Measurements from ENCODE around the gene PDE1C. TPM values are rescaled to one million over a fixed set of nuclear protein-coding genes. Genes with fewer than 3 reads are reported as not detected.

PDE1C gene
- total and polyA plus RNA-seq, 2 of the 4 experiments (the other 2 are of a cell fraction), result 14.2 to 61.5 TPM

DNA sequence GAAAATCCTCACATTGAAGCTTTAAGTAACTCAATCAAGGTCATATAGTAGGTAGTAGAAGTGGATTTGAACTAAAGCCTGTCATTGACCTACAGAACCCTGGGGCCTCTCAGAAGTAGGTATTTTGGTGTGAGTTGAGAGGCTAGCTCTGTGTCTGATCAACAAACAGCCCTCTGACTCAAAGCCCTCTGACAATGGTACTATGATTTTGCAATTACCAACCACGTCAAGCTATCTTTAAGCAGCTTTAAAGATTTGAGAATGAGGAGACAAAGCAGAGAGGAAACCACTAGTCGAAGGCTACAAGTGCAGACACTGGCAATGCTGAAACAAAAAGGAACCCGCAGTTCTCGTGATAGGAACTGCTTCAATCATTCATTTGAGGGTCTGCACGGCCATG, 19.0 kb upstream of the PDE1C start:
- CTCF ChIA-PET, result no interaction called here
- no peak overlapping the region for H2BK20ac ChIP-seq (ENCODE audit: low read depth, low read length)

More for the DNA sequence above, 19.0 kb upstream of the PDE1C start:
- BruUV-seq (replicated peaks), result no TSS peak
- H4K20me1 ChIP-seq (ENCODE audit: insufficient read depth, low read length), result no peaks in the 10 kb centered on the region
- TF ChIP-seq USF2 (IDR thresholded peaks at IDR 0.05; ENCODE audit: low read depth, low read length), result no peak
- TF ChIP-seq CEBPB (IDR thresholded peaks at IDR 0.05; ENCODE audit: low read depth, low read length), result no peak
- no peak for TF ChIP-seq BHLHE40 (IDR thresholded peaks at IDR 0.05; ENCODE audit: low read depth, low read length)
- TF ChIP-seq NFE2L2 (IDR thresholded peaks at IDR 0.05; ENCODE audit: low read depth, low read length), result no peak
- TF ChIP-seq, protein P1, sequence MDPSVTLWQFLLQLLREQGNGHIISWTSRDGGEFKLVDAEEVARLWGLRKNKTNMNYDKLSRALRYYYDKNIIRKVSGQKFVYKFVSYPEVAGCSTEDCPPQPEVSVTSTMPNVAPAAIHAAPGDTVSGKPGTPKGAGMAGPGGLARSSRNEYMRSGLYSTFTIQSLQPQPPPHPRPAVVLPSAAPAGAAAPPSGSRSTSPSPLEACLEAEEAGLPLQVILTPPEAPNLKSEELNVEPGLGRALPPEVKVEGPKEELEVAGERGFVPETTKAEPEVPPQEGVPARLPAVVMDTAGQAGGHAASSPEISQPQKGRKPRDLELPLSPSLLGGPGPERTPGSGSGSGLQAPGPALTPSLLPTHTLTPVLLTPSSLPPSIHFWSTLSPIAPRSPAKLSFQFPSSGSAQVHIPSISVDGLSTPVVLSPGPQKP (IDR thresholded peaks at IDR 0.05; ENCODE audit: borderline replicate concordance, low read depth, low read length), result no peak
- no peak for TF ChIP-seq RAD21 (IDR thresholded peaks at IDR 0.05; ENCODE audit: low read length)
- TF ChIP-seq, protein P2, sequence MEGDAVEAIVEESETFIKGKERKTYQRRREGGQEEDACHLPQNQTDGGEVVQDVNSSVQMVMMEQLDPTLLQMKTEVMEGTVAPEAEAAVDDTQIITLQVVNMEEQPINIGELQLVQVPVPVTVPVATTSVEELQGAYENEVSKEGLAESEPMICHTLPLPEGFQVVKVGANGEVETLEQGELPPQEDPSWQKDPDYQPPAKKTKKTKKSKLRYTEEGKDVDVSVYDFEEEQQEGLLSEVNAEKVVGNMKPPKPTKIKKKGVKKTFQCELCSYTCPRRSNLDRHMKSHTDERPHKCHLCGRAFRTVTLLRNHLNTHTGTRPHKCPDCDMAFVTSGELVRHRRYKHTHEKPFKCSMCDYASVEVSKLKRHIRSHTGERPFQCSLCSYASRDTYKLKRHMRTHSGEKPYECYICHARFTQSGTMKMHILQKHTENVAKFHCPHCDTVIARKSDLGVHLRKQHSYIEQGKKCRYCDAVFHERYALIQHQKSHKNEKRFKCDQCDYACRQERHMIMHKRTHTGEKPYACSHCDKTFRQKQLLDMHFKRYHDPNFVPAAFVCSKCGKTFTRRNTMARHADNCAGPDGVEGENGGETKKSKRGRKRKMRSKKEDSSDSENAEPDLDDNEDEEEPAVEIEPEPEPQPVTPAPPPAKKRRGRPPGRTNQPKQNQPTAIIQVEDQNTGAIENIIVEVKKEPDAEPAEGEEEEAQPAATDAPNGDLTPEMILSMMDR (conservative IDR thresholded peaks at IDR 0.05; ENCODE audit: low read depth, low read length), result no peak
- TF ChIP-seq MAFK (IDR thresholded peaks at IDR 0.05; ENCODE audit: low read depth, low read length), result no peak
- TF ChIP-seq MXI1 (IDR thresholded peaks at IDR 0.05; ENCODE audit: borderline replicate concordance, low read depth, low read length), result no peak
- TF ChIP-seq RCOR1 (IDR thresholded peaks at IDR 0.05; ENCODE audit: insufficient replicate concordance, low read length), result no peak
- TF ChIP-seq RFX5 (IDR thresholded peaks at IDR 0.05; ENCODE audit: low read depth, low read length), result no peak
- no peak overlapping the region for H4K5ac ChIP-seq (ENCODE audit: low read depth, low read length)
- POLR2A ChIA-PET (ENCODE audit: unreplicated experiment), result no interaction called here
- intact Hi-C loops (cut with micrococcal nuclease) (no loop called here), in situ Hi-C loops (cut with MboI; ENCODE audit: low sequenced_read_pairs) (no loop called here), dilution Hi-C loops (cut with HindIII; ENCODE audit: low sequenced_read_pairs, unreplicated experiment) (no loop called here)
- H3K9me1 ChIP-seq (ENCODE audit: insufficient read depth, low read length), result no peaks in the 10 kb centered on the region
- no peak overlapping the region for H3K9ac ChIP-seq (ENCODE audit: low read depth, low read length)
- H3K23ac ChIP-seq (ENCODE audit: low read depth, low read length), result no peak overlapping the region
- peaks cover 2% of the 10 kb centered on the region; the same call in 1 of the 2 replicates for H3K9me3 ChIP-seq (ENCODE audit: control insufficient read depth, insufficient read depth, low read length)
- H3K79me1 ChIP-seq (ENCODE audit: low read depth in 1 of 2, low read length in 2 of 2), result no peaks in the 10 kb centered on the region
- H2BK120ac ChIP-seq (ENCODE audit: low read depth, low read length), result no peak overlapping the region
- H3K4ac ChIP-seq (ENCODE audit: low read depth, low read length), result no peak overlapping the region
- no peak overlapping the region for H2BK15ac ChIP-seq (ENCODE audit: low read depth, low read length)
- no CpG with 5 or more reads among the region's 5 CpGs for WGBS, 2 experiments (ENCODE audit: extremely low coverage in 2 of 2, insufficient read length in 1 of 2)
- H4K8ac ChIP-seq (ENCODE audit: low read depth in 2 of 2, low read length in 2 of 2), result 0 out of 4 replicates have a peak overlapping the region, but pooled peaks of 1 of the 2 experiments have one; percentile 10
- no peak overlapping the region for H3K4me2 ChIP-seq (ENCODE audit: low read depth, low read length)
- no peak overlapping the region for H3K27ac ChIP-seq (ENCODE audit: insufficient read depth, low read length)
- no peak overlapping the region for H2BK5ac ChIP-seq (ENCODE audit: low read depth, low read length, poor library complexity, severe bottlenecking)
- no peak overlapping the region for H2AK9ac ChIP-seq (replicated peaks; ENCODE audit: low read depth, low read length, poor library complexity)
- no peak overlapping the region for H3K14ac ChIP-seq (replicated peaks; ENCODE audit: low read depth, low read length)
- no peak overlapping the region for H4K91ac ChIP-seq (ENCODE audit: insufficient read depth, low read depth, low read length)
- ATAC-seq (ENCODE audit: low read depth) (no peak), DNase-seq (no peak)
- H3K36me3 ChIP-seq (ENCODE audit: control insufficient read depth, insufficient read depth, low read length), result no peaks in the 10 kb centered on the region
- peak overlapping the region; percentile 6; the same call in 1 of the 2 replicates for H3K18ac ChIP-seq (ENCODE audit: low read depth, low read length)
- peaks cover 15% of the 10 kb centered on the region for H3K4me1 ChIP-seq (ENCODE audit: control insufficient read depth, insufficient read depth, low read length)
- no peaks in the 10 kb centered on the region for H3K27me3 ChIP-seq (ENCODE audit: control insufficient read depth, insufficient read depth, low read length)
- H3K4me3 ChIP-seq (ENCODE audit: insufficient read depth, low read depth, low read length), result no peak overlapping the region
- H2AFZ ChIP-seq (replicated peaks; ENCODE audit: low read length, poor library complexity), result no peak overlapping the region
- no peak overlapping the region for H3K56ac ChIP-seq (ENCODE audit: extremely low read depth, insufficient read depth, low read length)
- H2AK5ac ChIP-seq (ENCODE audit: low read depth, low read length), result no peak overlapping the region

Data from IMR-90 (cell line).